ENCODE measurements around the gene TAS1R3. TPM values are rescaled to one million over a fixed set of nuclear protein-coding genes. Genes with fewer than 3 reads are reported as not detected.

TAS1R3 gene
- total RNA-seq, 1 experiment from 2014 or later, result 0.22 TPM

DNA sequence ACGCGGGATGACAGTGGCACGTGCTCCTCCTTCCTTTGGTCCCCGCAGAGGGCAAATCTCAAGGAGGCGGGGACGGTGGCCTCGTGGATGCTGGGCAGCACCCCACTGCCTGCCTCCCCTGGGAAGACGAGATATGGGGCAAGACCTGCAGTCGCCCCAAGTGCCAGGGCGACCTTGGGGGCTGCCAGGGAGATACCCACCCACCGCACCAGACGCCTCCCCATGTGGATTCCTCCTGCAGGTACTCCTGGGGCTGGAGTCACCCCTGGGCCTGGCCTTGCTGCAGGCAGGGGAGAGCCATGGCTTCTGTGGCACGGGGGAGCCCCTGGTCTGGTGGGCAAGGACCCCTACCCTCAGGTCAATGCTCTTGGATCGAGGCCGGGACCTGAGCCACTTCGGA lies 49.8 kb downstream of the TAS1R3 start:
- Mint-ChIP-seq H3K27ac (no peak overlapping the region), H3K9me3 (no peaks in the 10 kb centered on the region), H3K4me1 (no peaks in the 10 kb centered on the region), H3K27me3 (ENCODE audit: low read depth) (no peaks in the 10 kb centered on the region), H3K36me3 (peaks cover 10% of the 10 kb centered on the region), H3K4me3 (no peak overlapping the region)
- POLR2A ChIA-PET, result no interaction called here
- TF ChIP-seq TCF7 (CRISPR knock-in tag; IDR thresholded peaks at IDR 0.05; ENCODE audit: low read depth) (no peak), FOXK1 (CRISPR knock-in tag; IDR thresholded peaks at IDR 0.05) (no peak), ATF1 (CRISPR knock-in tag; IDR thresholded peaks at IDR 0.05) (no peak), NR3C1 (CRISPR knock-in tag; conservative IDR thresholded peaks at IDR 0.05; ENCODE audit: low read depth) (no peak), NR2C2 (CRISPR knock-in tag; IDR thresholded peaks at IDR 0.05) (no peak)
- TF ChIP-seq, protein P1, sequence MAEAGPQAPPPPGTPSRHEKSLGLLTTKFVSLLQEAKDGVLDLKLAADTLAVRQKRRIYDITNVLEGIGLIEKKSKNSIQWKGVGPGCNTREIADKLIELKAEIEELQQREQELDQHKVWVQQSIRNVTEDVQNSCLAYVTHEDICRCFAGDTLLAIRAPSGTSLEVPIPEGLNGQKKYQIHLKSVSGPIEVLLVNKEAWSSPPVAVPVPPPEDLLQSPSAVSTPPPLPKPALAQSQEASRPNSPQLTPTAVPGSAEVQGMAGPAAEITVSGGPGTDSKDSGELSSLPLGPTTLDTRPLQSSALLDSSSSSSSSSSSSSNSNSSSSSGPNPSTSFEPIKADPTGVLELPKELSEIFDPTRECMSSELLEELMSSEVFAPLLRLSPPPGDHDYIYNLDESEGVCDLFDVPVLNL (CRISPR knock-in tag; IDR thresholded peaks at IDR 0.05; ENCODE audit: borderline replicate concordance, low read depth), result no peak
- TF ChIP-seq, protein P2, sequence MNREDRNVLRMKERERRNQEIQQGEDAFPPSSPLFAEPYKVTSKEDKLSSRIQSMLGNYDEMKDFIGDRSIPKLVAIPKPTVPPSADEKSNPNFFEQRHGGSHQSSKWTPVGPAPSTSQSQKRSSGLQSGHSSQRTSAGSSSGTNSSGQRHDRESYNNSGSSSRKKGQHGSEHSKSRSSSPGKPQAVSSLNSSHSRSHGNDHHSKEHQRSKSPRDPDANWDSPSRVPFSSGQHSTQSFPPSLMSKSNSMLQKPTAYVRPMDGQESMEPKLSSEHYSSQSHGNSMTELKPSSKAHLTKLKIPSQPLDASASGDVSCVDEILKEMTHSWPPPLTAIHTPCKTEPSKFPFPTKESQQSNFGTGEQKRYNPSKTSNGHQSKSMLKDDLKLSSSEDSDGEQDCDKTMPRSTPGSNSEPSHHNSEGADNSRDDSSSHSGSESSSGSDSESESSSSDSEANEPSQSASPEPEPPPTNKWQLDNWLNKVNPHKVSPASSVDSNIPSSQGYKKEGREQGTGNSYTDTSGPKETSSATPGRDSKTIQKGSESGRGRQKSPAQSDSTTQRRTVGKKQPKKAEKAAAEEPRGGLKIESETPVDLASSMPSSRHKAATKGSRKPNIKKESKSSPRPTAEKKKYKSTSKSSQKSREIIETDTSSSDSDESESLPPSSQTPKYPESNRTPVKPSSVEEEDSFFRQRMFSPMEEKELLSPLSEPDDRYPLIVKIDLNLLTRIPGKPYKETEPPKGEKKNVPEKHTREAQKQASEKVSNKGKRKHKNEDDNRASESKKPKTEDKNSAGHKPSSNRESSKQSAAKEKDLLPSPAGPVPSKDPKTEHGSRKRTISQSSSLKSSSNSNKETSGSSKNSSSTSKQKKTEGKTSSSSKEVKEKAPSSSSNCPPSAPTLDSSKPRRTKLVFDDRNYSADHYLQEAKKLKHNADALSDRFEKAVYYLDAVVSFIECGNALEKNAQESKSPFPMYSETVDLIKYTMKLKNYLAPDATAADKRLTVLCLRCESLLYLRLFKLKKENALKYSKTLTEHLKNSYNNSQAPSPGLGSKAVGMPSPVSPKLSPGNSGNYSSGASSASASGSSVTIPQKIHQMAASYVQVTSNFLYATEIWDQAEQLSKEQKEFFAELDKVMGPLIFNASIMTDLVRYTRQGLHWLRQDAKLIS (CRISPR knock-in tag; IDR thresholded peaks at IDR 0.05; ENCODE audit: borderline replicate concordance), result no peak
- ATAC-seq (no peak), DNase-seq (ENCODE audit: low spot score) (no peak)
- CTCF ChIA-PET, result no interaction called here

DNA sequence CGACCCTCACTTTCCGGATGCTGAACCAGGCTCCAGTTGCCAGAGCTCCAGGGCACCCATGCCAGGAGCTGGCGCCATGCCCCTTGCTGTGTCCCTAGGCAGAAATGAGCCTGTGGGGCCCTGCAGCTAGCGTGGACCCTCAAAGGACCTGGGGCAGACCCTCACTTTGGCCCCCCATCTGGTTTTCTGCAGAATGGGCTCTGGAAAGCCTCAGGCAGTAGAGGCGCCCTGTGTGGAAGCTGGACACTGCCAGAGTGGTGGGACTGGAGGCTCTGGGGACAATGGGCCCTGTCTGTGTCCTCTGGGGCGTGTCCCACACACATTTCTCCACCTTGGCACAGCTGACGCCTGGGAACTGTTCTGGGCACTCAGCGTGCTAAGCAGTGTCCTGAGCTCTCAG lies 50.2 kb downstream of the TAS1R3 start:
- CTCF ChIA-PET, result no interaction called here
- no peak for ATAC-seq
- no peaks in the 10 kb centered on the region for H3K9me3 Mint-ChIP-seq

More for the DNA sequence above, 50.2 kb downstream of the TAS1R3 start:
- Mint-ChIP-seq H3K27me3 (ENCODE audit: low read depth) (no peaks in the 10 kb centered on the region), H3K4me3 (no peak overlapping the region), H3K36me3 (peaks cover 14% of the 10 kb centered on the region), H3K4me1 (no peaks in the 10 kb centered on the region), H3K27ac (no peak overlapping the region)
- DNase-seq (ENCODE audit: low spot score), result no peak
- TF ChIP-seq GABPB1 (CRISPR knock-in tag; IDR thresholded peaks at IDR 0.05) (no peak), ZBTB21 (CRISPR knock-in tag; IDR thresholded peaks at IDR 0.05; ENCODE audit: borderline replicate concordance) (no peak), ZNF416 (CRISPR knock-in tag; IDR thresholded peaks at IDR 0.05) (no peak), MXD4 (CRISPR knock-in tag; IDR thresholded peaks at IDR 0.05; ENCODE audit: borderline replicate concordance) (no peak), ZNF121 (CRISPR knock-in tag; IDR thresholded peaks at IDR 0.05) (no peak), CREM (CRISPR knock-in tag; IDR thresholded peaks at IDR 0.05) (no peak), SP1 (CRISPR knock-in tag; conservative IDR thresholded peaks at IDR 0.05) (no peak), ZNF138 (CRISPR knock-in tag; conservative IDR thresholded peaks at IDR 0.05) (no peak), ELF4 (CRISPR knock-in tag; IDR thresholded peaks at IDR 0.05; ENCODE audit: low read depth) (no peak), ZNF219 (CRISPR knock-in tag; IDR thresholded peaks at IDR 0.05; ENCODE audit: borderline replicate concordance) (no peak)
- TF ChIP-seq, protein P3, sequence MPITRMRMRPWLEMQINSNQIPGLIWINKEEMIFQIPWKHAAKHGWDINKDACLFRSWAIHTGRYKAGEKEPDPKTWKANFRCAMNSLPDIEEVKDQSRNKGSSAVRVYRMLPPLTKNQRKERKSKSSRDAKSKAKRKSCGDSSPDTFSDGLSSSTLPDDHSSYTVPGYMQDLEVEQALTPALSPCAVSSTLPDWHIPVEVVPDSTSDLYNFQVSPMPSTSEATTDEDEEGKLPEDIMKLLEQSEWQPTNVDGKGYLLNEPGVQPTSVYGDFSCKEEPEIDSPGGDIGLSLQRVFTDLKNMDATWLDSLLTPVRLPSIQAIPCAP (CRISPR knock-in tag; IDR thresholded peaks at IDR 0.05), result no peak
- TF ChIP-seq, protein P4, sequence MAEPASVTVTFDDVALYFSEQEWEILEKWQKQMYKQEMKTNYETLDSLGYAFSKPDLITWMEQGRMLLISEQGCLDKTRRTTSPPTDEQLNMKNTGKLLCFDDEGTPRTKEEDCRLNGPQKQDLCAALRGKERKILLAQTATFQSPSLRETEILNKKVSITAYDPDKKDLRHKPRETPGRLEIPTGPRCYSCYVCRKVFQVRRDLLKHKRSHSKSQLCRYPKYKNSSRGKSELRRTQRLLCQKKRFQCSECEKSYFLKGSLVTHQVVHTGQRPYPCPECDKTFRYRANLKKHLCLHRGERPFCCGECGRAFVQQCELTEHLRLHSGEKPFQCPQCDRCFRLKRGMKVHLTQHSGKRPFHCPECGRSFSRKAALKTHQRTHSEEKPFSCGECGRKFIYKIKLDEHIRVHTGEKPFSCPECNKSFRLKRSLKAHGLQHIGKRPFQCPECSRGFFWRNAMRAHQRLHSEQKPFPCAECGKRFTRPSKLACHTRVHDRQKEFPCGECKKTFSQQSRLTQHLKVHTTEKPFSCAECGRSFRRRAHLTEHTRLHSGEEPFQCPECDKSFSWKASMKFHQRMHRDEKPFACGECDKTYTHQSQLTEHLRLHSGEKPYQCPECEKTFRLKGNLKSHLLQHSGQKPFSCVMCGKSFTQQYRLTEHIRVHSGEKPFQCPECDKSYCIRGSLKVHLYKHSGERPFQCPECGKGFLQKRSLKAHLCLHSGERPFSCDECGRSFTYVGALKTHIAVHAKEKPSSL (CRISPR knock-in tag; conservative IDR thresholded peaks at IDR 0.05), result no peak
- TF ChIP-seq, protein P5, sequence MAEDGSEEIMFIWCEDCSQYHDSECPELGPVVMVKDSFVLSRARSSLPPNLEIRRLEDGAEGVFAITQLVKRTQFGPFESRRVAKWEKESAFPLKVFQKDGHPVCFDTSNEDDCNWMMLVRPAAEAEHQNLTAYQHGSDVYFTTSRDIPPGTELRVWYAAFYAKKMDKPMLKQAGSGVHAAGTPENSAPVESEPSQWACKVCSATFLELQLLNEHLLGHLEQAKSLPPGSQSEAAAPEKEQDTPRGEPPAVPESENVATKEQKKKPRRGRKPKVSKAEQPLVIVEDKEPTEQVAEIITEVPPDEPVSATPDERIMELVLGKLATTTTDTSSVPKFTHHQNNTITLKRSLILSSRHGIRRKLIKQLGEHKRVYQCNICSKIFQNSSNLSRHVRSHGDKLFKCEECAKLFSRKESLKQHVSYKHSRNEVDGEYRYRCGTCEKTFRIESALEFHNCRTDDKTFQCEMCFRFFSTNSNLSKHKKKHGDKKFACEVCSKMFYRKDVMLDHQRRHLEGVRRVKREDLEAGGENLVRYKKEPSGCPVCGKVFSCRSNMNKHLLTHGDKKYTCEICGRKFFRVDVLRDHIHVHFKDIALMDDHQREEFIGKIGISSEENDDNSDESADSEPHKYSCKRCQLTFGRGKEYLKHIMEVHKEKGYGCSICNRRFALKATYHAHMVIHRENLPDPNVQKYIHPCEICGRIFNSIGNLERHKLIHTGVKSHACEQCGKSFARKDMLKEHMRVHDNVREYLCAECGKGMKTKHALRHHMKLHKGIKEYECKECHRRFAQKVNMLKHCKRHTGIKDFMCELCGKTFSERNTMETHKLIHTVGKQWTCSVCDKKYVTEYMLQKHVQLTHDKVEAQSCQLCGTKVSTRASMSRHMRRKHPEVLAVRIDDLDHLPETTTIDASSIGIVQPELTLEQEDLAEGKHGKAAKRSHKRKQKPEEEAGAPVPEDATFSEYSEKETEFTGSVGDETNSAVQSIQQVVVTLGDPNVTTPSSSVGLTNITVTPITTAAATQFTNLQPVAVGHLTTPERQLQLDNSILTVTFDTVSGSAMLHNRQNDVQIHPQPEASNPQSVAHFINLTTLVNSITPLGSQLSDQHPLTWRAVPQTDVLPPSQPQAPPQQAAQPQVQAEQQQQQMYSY (CRISPR knock-in tag; IDR thresholded peaks at IDR 0.05), result no peak
- TF ChIP-seq, protein P6, sequence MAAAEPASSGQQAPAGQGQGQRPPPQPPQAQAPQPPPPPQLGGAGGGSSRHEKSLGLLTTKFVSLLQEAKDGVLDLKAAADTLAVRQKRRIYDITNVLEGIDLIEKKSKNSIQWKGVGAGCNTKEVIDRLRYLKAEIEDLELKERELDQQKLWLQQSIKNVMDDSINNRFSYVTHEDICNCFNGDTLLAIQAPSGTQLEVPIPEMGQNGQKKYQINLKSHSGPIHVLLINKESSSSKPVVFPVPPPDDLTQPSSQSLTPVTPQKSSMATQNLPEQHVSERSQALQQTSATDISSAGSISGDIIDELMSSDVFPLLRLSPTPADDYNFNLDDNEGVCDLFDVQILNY (CRISPR knock-in tag; IDR thresholded peaks at IDR 0.05), result no peak
- POLR2A ChIA-PET, result no interaction called here

All from WTC11 (cell line).